ENCODE results near the gene TMEM132D.
"Not testable (repeated sequence)": the region's sequence is repeated elsewhere in the genome, so short reads cannot be mapped to it uniquely, and the experiment has no call there.

Gene TMEM132D

GRCh38 chr12:129082441-129082840 is 821.4 kb downstream of the TMEM132D start:
- no peak for DNase-seq

GRCh38 chr12:129081755-129082250 is 822.0 kb downstream of the TMEM132D start:
- no peak for DNase-seq

GRCh38 chr12:129080821-129081220 is 823.0 kb downstream of the TMEM132D start:
- no peak for DNase-seq

GRCh38 chr12:129080391-129080790 is 823.4 kb downstream of the TMEM132D start:
- no peak for DNase-seq

GRCh38 chr12:129079719-129080118 is 824.1 kb downstream of the TMEM132D start:
- no peak for DNase-seq

GRCh38 chr12:129076441-129077320 is 827.1 kb downstream of the TMEM132D start:
- no peak for DNase-seq

GRCh38 chr12:129075460-129076208 is 828.2 kb downstream of the TMEM132D start:
- no peak for DNase-seq

- DNase-seq, result no peak
Measured at GRCh38 chr12:129074379-129074778, 829.4 kb downstream of the TMEM132D start.

- no peak for DNase-seq
Measured at GRCh38 chr12:129073157-129073915, 830.5 kb downstream of the TMEM132D start.

- no peak for DNase-seq
Measured at GRCh38 chr12:129071362-129071761, 832.5 kb downstream of the TMEM132D start.

- no peak for DNase-seq
Measured at GRCh38 chr12:129069886-129070285, 833.9 kb downstream of the TMEM132D start.

GRCh38 chr12:129068684-129069083 is 835.1 kb downstream of the TMEM132D start:
- no peak for DNase-seq

- DNase-seq, result no peak
Measured at GRCh38 chr12:129067491-129067890, 836.3 kb downstream of the TMEM132D start.

- no peak for DNase-seq
Measured at GRCh38 chr12:129064209-129064855, 839.5 kb downstream of the TMEM132D start.

- DNase-seq, result no peak
Measured at GRCh38 chr12:129063600-129063999, 840.2 kb downstream of the TMEM132D start.

GRCh38 chr12:129053232-129053631 is 850.6 kb downstream of the TMEM132D start:
- DNase-seq, result no peak

- DNase-seq, result no peak
Measured at GRCh38 chr12:129052373-129052772, 851.5 kb downstream of the TMEM132D start.

- DNase-seq, result no peak
Measured at GRCh38 chr12:129049917-129050316, 853.9 kb downstream of the TMEM132D start.

- DNase-seq, result not testable (repeated sequence)
Measured at GRCh38 chr12:129043334-129043733, 860.5 kb downstream of the TMEM132D start.

GRCh38 chr12:129036135-129036534 is 867.7 kb downstream of the TMEM132D start:
- DNase-seq, result no peak

- DNase-seq, result no peak
Measured at GRCh38 chr12:129034558-129035289, 869.1 kb downstream of the TMEM132D start.

- no peak for DNase-seq
Measured at GRCh38 chr12:129028844-129029243, 875.0 kb downstream of the TMEM132D start.
